Stomach (tissue), 9 donors: ENCODE results near the gene RAB30. TPM values are rescaled to one million over a fixed set of nuclear protein-coding genes. Genes with fewer than 3 reads are reported as not detected.

ENCODE experiments used
- DNase-seq, 2 donors: peaks; one replicate each; pipeline versions ENCODE4 v3.0.0 to v3.0.0-alpha.2; 2013 to 2019
- H3K27ac ChIP-seq, 5 donors: fragments of 200-600 bp in 4 of 5; sonication (generic) in 4 of 5; one replicate each; pipeline ENCODE4 v1.5.1; 2013 to 2019; ENCODE audit warnings: mild to moderate bottlenecking in 1 of 5, moderate library complexity in 1 of 5
- H3K27me3 ChIP-seq, 3 donors: fragments of 200-600 bp; sonication (generic); one replicate each; pipeline ENCODE4 v1.5.1; 2017 to 2019; ENCODE audit warnings: mixed run types in 1 of 3
- H3K36me3 ChIP-seq, 4 donors: fragments of 200-600 bp; sonication (generic); 1 replicate in 3 of 4; 2 replicates in 1 of 4; pipeline ENCODE4 v1.5.1; 2016 to 2019
- H3K4me1 ChIP-seq, 4 donors: fragments of 200-600 bp; sonication (generic); one replicate each; pipeline ENCODE4 v1.5.1; 2016 to 2019
- H3K4me3 ChIP-seq, 4 donors: fragments of 200-600 bp; sonication (generic) in 3 of 4; one replicate each; pipeline ENCODE4 v1.5.1; 2016 to 2019; ENCODE audit warnings: mild to moderate bottlenecking in 1 of 4
- H3K9me3 ChIP-seq, 4 donors: fragments of 200-600 bp; sonication (generic); one replicate each; pipeline ENCODE4 v1.5.1; 2016 to 2019
- EP300 ChIP-seq: sonication (generic); formaldehyde crosslinking; IDR thresholded peaks from one replicate; pipeline ENCODE4 v1.6.1; 2017; ENCODE audit warnings: antibody characterized with exemption
- POLR2A ChIP-seq, 4 donors: fragments of 450-650 bp; IDR thresholded peaks; one replicate each; pipeline ENCODE4 v1.6.1; 2016; ENCODE audit warnings: antibody characterized with exemption in 4 of 4, control low read depth in 2 of 4, mild to moderate bottlenecking in 1 of 4, moderate library complexity in 1 of 4
- POLR2AphosphoS5 ChIP-seq, 3 donors: sonication (generic); formaldehyde crosslinking; IDR thresholded peaks; one replicate each; pipeline ENCODE4 v1.6.1; 2016; ENCODE audit warnings: antibody characterized with exemption in 3 of 3
- WGBS, 5 donors: extraction: QIAGEN DNeasy Blood & Tissue Kit in 3 of 5; methylation state at CpG; one replicate each; pipeline versions ENCODE4 v1.1.5 to v1.1.7; 2013 to 2018; 5-methylcytosine and 5-hydroxymethylcytosine counted together
- intact Hi-C: fragments of 100-400 bp; cut with DNase I; formaldehyde crosslinking; loops from one replicate; pipeline ENCODE4 v1.15.1; 2023; ENCODE audit warnings: low total_unique reads
- polyA plus RNA-seq, 3 donors: library from polyadenylated mRNA; stranded (reverse); fragments of 200-250 nt; gene quantifications; one replicate each; pipeline ENCODE4 v1.2.3, GENCODE V29; 2013
- total RNA-seq, 5 donors: library from RNA; depleted of rRNA; stranded (reverse); fragments of >200 nt; gene quantifications; one replicate each; pipeline versions ENCODE4 v1.1.0 to v1.2.3, GENCODE V29; 2014 to 2016
- TF ChIP-seq, protein P1 (sequence below), 7 experiments: fragments of 450-650 bp in 4 of 7; fragments of 200-600 bp in 3 of 7; sonication (generic) in 3 of 7; IDR thresholded peaks; one replicate each; pipeline ENCODE4 v1.5.1; 2016 to 2019; ENCODE audit warnings: antibody characterized with exemption in 7 of 7, control low read depth in 2 of 7, mild to moderate bottlenecking in 1 of 7
- donor health status: healthy with polysubstance abuse.
- donor health status: Bipolar disorder and iron deficiency.
- donor health status: healthy.

Gene RAB30
- total and polyA plus RNA-seq, 8 donors = 0.29 to 14.0 (median 3.1) TPM

DNA sequence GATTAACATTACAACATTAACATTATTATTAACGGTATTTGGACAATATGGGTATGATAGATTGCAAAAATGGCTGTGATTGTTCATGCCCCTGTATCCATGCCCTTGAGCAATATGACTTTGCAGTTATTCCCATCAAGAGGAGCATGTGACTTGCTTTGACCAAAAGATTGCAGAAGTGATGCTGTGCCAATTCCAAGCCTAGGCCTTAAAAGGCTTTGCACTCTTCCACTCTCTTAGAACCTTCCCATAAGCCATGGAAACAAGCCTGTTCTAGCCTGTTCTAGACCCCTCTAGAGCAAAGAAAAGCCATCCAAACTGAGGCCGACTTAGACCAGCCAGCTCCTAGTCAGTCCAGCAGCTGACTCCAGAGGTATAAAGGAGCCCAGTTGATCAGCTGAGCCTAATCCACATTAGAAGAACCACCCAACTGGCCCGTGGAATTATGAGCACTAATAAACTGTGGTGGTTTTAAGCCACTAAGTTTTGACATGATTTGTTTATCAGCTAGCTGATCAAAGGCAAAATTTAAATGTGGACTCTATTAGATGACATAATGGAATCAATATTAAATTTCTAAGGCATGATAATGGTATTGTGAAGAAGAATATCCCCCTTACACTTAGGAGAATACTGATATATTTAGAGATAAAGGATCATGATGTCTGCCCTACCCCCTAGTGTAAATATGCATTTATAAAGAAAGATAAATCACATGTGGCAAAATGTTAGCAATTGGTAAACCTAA is 28.6 kb downstream of the RAB30 start:
- DNase-seq = no peak
- intact Hi-C loops = no loop called here
- WGBS, 5 donors = 74 to 77% (median 75%) methylated on average over 3 of the region's 3 CpGs
- Histone ChIP-seq H3K27ac (no peak overlapping the region), H3K9me3 (no peaks in the 10 kb centered on the region), H3K27me3 (no peaks in the 10 kb centered on the region), H3K4me3 (no peak overlapping the region), H3K4me1 (peaks cover 10 to 47% (median 29%) of the 10 kb centered on the region in 4 donors), H3K36me3 (no peaks in the 10 kb centered on the region)
- TF ChIP-seq POLR2A (IDR thresholded peaks at IDR 0.05) = no peak
- no peak for TF ChIP-seq EP300
- TF ChIP-seq, protein P1, sequence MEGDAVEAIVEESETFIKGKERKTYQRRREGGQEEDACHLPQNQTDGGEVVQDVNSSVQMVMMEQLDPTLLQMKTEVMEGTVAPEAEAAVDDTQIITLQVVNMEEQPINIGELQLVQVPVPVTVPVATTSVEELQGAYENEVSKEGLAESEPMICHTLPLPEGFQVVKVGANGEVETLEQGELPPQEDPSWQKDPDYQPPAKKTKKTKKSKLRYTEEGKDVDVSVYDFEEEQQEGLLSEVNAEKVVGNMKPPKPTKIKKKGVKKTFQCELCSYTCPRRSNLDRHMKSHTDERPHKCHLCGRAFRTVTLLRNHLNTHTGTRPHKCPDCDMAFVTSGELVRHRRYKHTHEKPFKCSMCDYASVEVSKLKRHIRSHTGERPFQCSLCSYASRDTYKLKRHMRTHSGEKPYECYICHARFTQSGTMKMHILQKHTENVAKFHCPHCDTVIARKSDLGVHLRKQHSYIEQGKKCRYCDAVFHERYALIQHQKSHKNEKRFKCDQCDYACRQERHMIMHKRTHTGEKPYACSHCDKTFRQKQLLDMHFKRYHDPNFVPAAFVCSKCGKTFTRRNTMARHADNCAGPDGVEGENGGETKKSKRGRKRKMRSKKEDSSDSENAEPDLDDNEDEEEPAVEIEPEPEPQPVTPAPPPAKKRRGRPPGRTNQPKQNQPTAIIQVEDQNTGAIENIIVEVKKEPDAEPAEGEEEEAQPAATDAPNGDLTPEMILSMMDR (IDR thresholded peaks at IDR 0.05) = no peak
- TF ChIP-seq POLR2AphosphoS5 (IDR thresholded peaks at IDR 0.05) = no peak

DNA sequence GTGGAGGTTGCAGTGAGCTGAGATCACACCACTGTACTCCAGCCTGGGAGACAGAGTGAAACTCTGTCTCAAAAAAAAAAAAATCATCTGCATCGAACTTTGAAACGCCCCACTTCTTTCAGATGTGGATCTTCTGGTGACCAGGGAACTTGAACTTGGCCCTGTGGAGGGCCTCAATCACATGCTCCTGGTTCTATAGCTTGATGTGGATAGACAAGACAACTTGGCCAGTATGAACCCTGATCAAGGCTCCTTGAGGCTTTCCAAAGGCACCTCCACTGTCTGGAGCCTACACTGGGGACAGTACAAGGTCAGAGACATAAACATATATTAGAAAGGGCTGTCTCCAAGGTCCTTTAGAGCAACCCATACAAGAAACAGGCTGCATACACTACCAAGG is 30.6 kb downstream of the RAB30 start:
- 85 to 97% (median 85%) methylated on average over 2 of the region's 2 CpGs for WGBS, 5 donors
- Histone ChIP-seq H3K36me3 (no peaks in the 10 kb centered on the region), H3K4me3 (no peak overlapping the region), H3K4me1 (peaks cover 9 to 36% (median 17%) of the 10 kb centered on the region in 4 donors), H3K9me3 (no peaks in the 10 kb centered on the region), H3K27me3 (no peaks in the 10 kb centered on the region), H3K27ac (no peak overlapping the region)
- intact Hi-C loops = no loop called here
- DNase-seq = no peak
- TF ChIP-seq, protein P1 (IDR thresholded peaks at IDR 0.05) = no peak
- TF ChIP-seq POLR2AphosphoS5 (IDR thresholded peaks at IDR 0.05) = no peak

GRCh38 chr11:83039566-83039965 is 32.1 kb downstream of the RAB30 start:
- Histone ChIP-seq H3K27ac (no peak overlapping the region), H3K4me1 (peaks cover 8 to 33% (median 18%) of the 10 kb centered on the region in 4 donors), H3K36me3 (no peaks in the 10 kb centered on the region), H3K4me3 (no peak overlapping the region), H3K9me3 (no peaks in the 10 kb centered on the region), H3K27me3 (no peaks in the 10 kb centered on the region)
- WGBS, 5 donors = 92 to 99% (median 96%) methylated on average over 4 of the region's 4 CpGs
- intact Hi-C loops = no loop called here
- TF ChIP-seq POLR2A (IDR thresholded peaks at IDR 0.05) (no peak), POLR2AphosphoS5 (IDR thresholded peaks at IDR 0.05) (no peak), EP300 (no peak)
- TF ChIP-seq, protein P1 (IDR thresholded peaks at IDR 0.05) = no peak
- DNase-seq = no peak

DNA sequence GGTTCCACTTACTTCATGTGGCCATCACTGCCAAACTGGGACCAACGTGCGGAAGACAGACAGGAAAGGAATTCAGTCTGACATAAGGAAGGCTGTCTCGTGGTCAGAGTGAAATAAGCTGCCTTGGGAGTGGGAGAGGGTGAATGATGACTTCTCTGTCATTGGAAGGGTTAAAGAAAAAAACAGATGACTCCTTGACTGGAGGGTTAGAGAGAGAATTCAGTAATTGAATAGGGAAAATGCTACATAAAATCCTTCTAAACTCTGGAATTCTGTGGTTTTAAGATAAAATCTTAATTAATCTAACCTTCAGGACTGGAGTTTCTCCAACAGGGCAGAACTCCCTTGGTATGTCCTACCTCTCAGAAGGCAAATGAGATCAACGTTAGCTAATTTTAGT is 33.8 kb downstream of the RAB30 start:
- no peak overlapping the region for H3K27ac ChIP-seq
- no peaks in the 10 kb centered on the region for H3K27me3 ChIP-seq
- intact Hi-C loops = no loop called here
- H3K4me1 ChIP-seq = peaks cover 16 to 42% (median 28%) of the 10 kb centered on the region in 4 donors
- no peak for TF ChIP-seq POLR2AphosphoS5 (IDR thresholded peaks at IDR 0.05)
- no peak for TF ChIP-seq EP300
- no peak for TF ChIP-seq POLR2A (IDR thresholded peaks at IDR 0.05)
- TF ChIP-seq, protein P1 (IDR thresholded peaks at IDR 0.05) = no peak
- H3K4me3 ChIP-seq = no peak overlapping the region
- DNase-seq = no peak
- 71 to 84% (median 77%) methylated on average over 4 of the region's 4 CpGs for WGBS, 5 donors
- H3K9me3 ChIP-seq = no peaks in the 10 kb centered on the region
- H3K36me3 ChIP-seq = no peaks in the 10 kb centered on the region
